HepG2 (cell line): ENCODE measurements around the gene CPVL. TPM values are rescaled to one million over a fixed set of nuclear protein-coding genes. Genes with fewer than 3 reads are reported as not detected.

Source experiments
- ATAC-seq: fragments of 200-7000 bp; cut with Tn5 transposase; 3 replicates; pipeline ENCODE4 v1.9.1; 2020; ENCODE audit warnings: mild to moderate bottlenecking, moderate library complexity
- BruUV-seq: library from RNA; stranded (reverse); fragments of 400-500 nt; replicated peaks from 2 replicates; lab custom pipeline; 2021; lab: Mats Ljungman, UMichigan
- CTCF ChIA-PET: fragments of 300-600 bp; formaldehyde crosslinking; extraction: SDS; loops from one replicate; lab custom pipeline; 2021; ENCODE audit warnings: low total read pairs, inconsistent platforms, low intra/inter-chr PET ratio; lab: Yijun Ruan, JAX
- POLR2A ChIA-PET: fragments of 350-600 bp; sonication (Branson Sonifier 250); formaldehyde crosslinking; loops from one replicate; lab custom pipeline; 2020; ENCODE audit warnings: antibody characterized with exemption, inconsistent platforms; lab: Yijun Ruan, JAX
- DNase-seq: peaks from one replicate; pipeline ENCODE4 v3.0.0-alpha.2; 2015; ENCODE audit warnings: low spot score
- FAIRE-seq: peaks from 3 replicates; lab custom pipeline; 2011; peaks lifted over from hg19 to GRCh38; lab: Jason Lieb, UNC
- H2AFZ ChIP-seq: one replicate; pipeline ENCODE4 v1.6.1; 2011; ENCODE audit warnings: low read length, inconsistent platforms
- H3K27ac ChIP-seq: fragments of 300-600 bp; 3 replicates; pipeline ENCODE4 v1.8.0; 2011; ENCODE audit warnings: mixed run types, mild to moderate bottlenecking, mixed read lengths, low read length, inconsistent platforms; ENCODE audit not compliant: insufficient read depth; ENCODE audit errors: extremely low read length
- H3K27me3 ChIP-seq, 2 experiments: fragments of 200-600 bp in 1 of 2; 2 replicates in 1 of 2; 3 replicates in 1 of 2; pipeline versions ENCODE4 v1.6.0 to v1.8.0; 2011; ENCODE audit warnings: low read length in 2 of 2, mild to moderate bottlenecking in 2 of 2, moderate library complexity in 2 of 2, inconsistent platforms in 1 of 2; ENCODE audit not compliant: insufficient read depth in 2 of 2, control insufficient read depth in 1 of 2
- H3K36me3 ChIP-seq, 2 experiments: fragments of 200-600 bp in 1 of 2; replicated peaks in 1 of 2; 2 replicates in 1 of 2; 3 replicates in 1 of 2; pipeline versions ENCODE4 v1.5.1 to v1.8.0; 2011; ENCODE audit warnings: low read length in 2 of 2, inconsistent platforms in 1 of 2; ENCODE audit not compliant: insufficient read depth in 2 of 2, control insufficient read depth in 1 of 2
- H3K4me1 ChIP-seq: 2 replicates; pipeline ENCODE4 v1.5.1; 2012; ENCODE audit warnings: low read length, inconsistent platforms; ENCODE audit not compliant: insufficient read depth
- H3K4me2 ChIP-seq: 2 replicates; pipeline ENCODE4 v1.6.0; 2011; ENCODE audit warnings: low read depth, low read length, inconsistent platforms
- H3K4me3 ChIP-seq, 3 experiments: fragments of 200-600 bp in 1 of 3; sonication (generic), shearing (Covaris generic) in 1 of 3; replicated peaks in 1 of 3; 2 replicates each; pipeline ENCODE4 v1.5.1; 2011 to 2016; ENCODE audit warnings: low read length in 3 of 3, inconsistent platforms in 2 of 3, low read depth in 2 of 3, mild to moderate bottlenecking in 2 of 3, control low read depth in 1 of 3, mixed read lengths in 1 of 3; ENCODE audit not compliant: insufficient read depth in 1 of 3
- H3K79me2 ChIP-seq: one replicate; pipeline ENCODE4 v1.6.1; 2011; ENCODE audit warnings: low read length, inconsistent platforms; ENCODE audit not compliant: insufficient read depth
- H3K9ac ChIP-seq: 2 replicates; pipeline ENCODE4 v1.6.0; 2011; ENCODE audit warnings: mild to moderate bottlenecking, low read depth, low read length, inconsistent platforms; ENCODE audit not compliant: insufficient read depth
- H3K9me3 ChIP-seq: 2 replicates; pipeline ENCODE4 v1.5.1; 2012; ENCODE audit warnings: mild to moderate bottlenecking, low read length
- H4K20me1 ChIP-seq: 2 replicates; pipeline ENCODE4 v1.6.0; 2011; ENCODE audit warnings: inconsistent platforms, mild to moderate bottlenecking, low read length, moderate library complexity; ENCODE audit not compliant: insufficient read depth
- CREB1 ChIP-seq, 2 experiments: fragments of 450-650 bp in 1 of 2; IDR thresholded peaks; 2 replicates each; pipeline ENCODE4 v1.6.1; 2016 to 2017; ENCODE audit warnings: control low read depth in 1 of 2, mild to moderate bottlenecking in 1 of 2, missing compliant biosample characterization in 1 of 2, missing genetic modification characterization in 1 of 2
- MAFF ChIP-seq: IDR thresholded peaks from 2 replicates; pipeline ENCODE4 v1.6.1; 2011; ENCODE audit warnings: low read depth, low read length, improper control_type of control experiment
- MAFK ChIP-seq, 2 experiments: IDR thresholded peaks in 1 of 2; conservative IDR thresholded peaks in 1 of 2; 2 replicates each; pipeline ENCODE4 v1.6.1; 2011; ENCODE audit warnings: improper control_type of control experiment in 2 of 2, low read length in 2 of 2
- MTERF4 ChIP-seq: sonication (generic); formaldehyde crosslinking; IDR thresholded peaks from 2 replicates; pipeline ENCODE4 v1.8.0; 2023; ENCODE audit warnings: mild to moderate bottlenecking, missing genetic modification reagents
- REPIN1 ChIP-seq: sonication (generic); formaldehyde crosslinking; IDR thresholded peaks from 2 replicates; pipeline ENCODE4 v1.8.0; 2022; ENCODE audit warnings: missing genetic modification reagents, low read depth, mild to moderate bottlenecking, borderline replicate concordance
- ZFP82 ChIP-seq: sonication (generic); formaldehyde crosslinking; IDR thresholded peaks from 2 replicates; pipeline ENCODE4 v1.5.1; 2020; ENCODE audit warnings: mild to moderate bottlenecking, missing genetic modification reagents, borderline replicate concordance
- ZNF263 ChIP-seq: sonication (generic); formaldehyde crosslinking; IDR thresholded peaks from 2 replicates; pipeline ENCODE4 v1.4.0; 2020; ENCODE audit warnings: missing genetic modification reagents
- ZNF446 ChIP-seq: sonication (generic); formaldehyde crosslinking; IDR thresholded peaks from 2 replicates; pipeline ENCODE4 v1.5.0; 2020; ENCODE audit warnings: mild to moderate bottlenecking, missing genetic modification reagents
- ZNF546 ChIP-seq: sonication (generic); formaldehyde crosslinking; conservative IDR thresholded peaks from 2 replicates; pipeline ENCODE4 v1.8.1; 2023; ENCODE audit warnings: mild to moderate bottlenecking, missing genetic modification reagents
- ZNF737 ChIP-seq: sonication (generic); formaldehyde crosslinking; IDR thresholded peaks from 2 replicates; pipeline ENCODE4 v1.5.0; 2020; ENCODE audit warnings: missing genetic modification reagents, mild to moderate bottlenecking, borderline replicate concordance
- ZSCAN25 ChIP-seq: sonication (generic); formaldehyde crosslinking; IDR thresholded peaks from 2 replicates; pipeline ENCODE4 v1.8.0; 2022; ENCODE audit warnings: mild to moderate bottlenecking, missing genetic modification reagents
- WGBS: methylation state at CpG from one replicate; pipeline ENCODE4 v1.1.6; 2017; ENCODE audit warnings: low lambda C conversion rate; 5-methylcytosine and 5-hydroxymethylcytosine counted together
- in situ Hi-C: cut with HindIII; loops from 2 replicates; pipeline ENCODE4 v1.10.0; 2017; ENCODE audit warnings: low pct_unique_long_range_greater_than_20kb; ENCODE audit not compliant: extremely low pct_ligation_motif_present
- intact Hi-C: fragments of 100-400 bp; cut with micrococcal nuclease; formaldehyde crosslinking; loops from one replicate; pipeline ENCODE4 v1.10.0; 2022; ENCODE audit not compliant: unreplicated experiment
- polyA plus RNA-seq, 8 experiments: library from polyadenylated mRNA; depleted of rRNA in 3 of 8; stranded (reverse) in 7 of 8; unstranded in 1 of 8; fragments of >200 nt; fragmentation: Illumina TruSeq in 4 of 8; extraction: Trizol in 4 of 8; gene quantifications; 2 replicates each; pipeline versions ENCODE4 v1.2.1 to v1.2.3, GENCODE V29; 2011 to 2016; ENCODE audit warnings: low read depth in 4 of 8, missing spikeins in 1 of 8, mixed read lengths in 1 of 8; ENCODE audit not compliant: insufficient read depth in 1 of 8
- total RNA-seq, 5 experiments: library from RNA; depleted of rRNA; stranded (reverse); fragments of >200 nt; fragmentation: Illumina TruSeq; extraction: Trizol; gene quantifications; 2 replicates each; pipeline ENCODE4 v1.2.3, GENCODE V29; 2016; ENCODE audit warnings: low read depth in 1 of 5

Gene CPVL
- total and polyA plus RNA-seq, 2 of the 13 experiments (the other 11 are each of a cell fraction or from before 2014, with no cell fraction given) = 59.2 to 294 TPM

- Histone ChIP-seq H3K79me2 (no peaks in the 10 kb centered on the region), H3K36me3 (peaks cover 5 to 10% of the 10 kb centered on the region in 2 experiments; a peak in 2 of 5 replicates), H4K20me1 (no peaks in the 10 kb centered on the region), H3K4me1 (no peaks in the 10 kb centered on the region), H3K27me3 (no peaks in the 10 kb centered on the region), H3K9ac (no peak overlapping the region), H3K9me3 (no peaks in the 10 kb centered on the region), H2AFZ (no peak overlapping the region), H3K4me2 (no peak overlapping the region), H3K27ac (no peak overlapping the region), H3K4me3 (no peak overlapping the region)
- ATAC-seq (no peak), DNase-seq (no peak), FAIRE-seq (no peak)
- WGBS = 92% methylated on average over 2 of the region's 2 CpGs
- TF ChIP-seq ZSCAN25 (CRISPR knock-in tag) = no peak
- TF ChIP-seq ZNF263 (CRISPR knock-in tag) = no peak
- TF ChIP-seq MTERF4 (CRISPR knock-in tag) = no peak
- POLR2A ChIA-PET = no interaction called here
- intact Hi-C loops = no loop called here
- CTCF ChIA-PET = no interaction called here
- BruUV-seq = no TSS peak
- in situ Hi-C loops = no loop called here
Observed at GRCh38 chr7:29066641-29067040, 79.7 kb downstream of the CPVL start.

DNA sequence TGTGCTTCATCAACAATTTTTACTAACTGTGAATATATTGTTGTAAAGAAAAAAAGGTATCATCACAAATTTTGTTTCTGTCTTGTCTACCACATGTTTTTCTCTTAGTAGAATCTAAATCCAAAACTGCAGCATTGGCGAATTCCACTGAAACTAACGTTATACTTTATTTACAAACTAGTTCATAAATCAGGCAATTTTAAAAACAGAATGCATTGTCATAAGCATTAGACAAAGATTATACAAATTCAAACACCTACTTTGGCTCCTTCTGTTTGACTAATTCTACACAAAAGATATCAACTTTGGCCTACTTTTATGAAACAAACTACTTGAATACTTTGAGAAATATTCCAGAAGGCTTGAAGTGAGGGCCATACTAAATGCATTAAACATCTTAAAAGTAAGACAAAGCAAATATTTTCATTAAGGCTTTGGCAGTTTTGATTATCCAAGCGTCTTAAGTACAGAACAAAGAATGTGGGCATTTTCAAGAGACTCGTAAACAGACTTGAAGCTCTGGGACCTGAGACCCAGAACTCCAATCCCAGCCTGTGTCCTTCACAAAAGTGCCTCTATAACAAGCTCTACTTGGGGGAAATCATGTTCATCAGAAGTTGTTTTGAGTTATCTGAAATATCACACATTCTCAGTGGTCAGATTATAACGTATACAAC lies 81.0 kb downstream of the CPVL start:
- peaks cover 5 to 10% of the 10 kb centered on the region in 2 experiments; a peak in 1 of 5 replicates for H3K36me3 ChIP-seq
- POLR2A ChIA-PET = no interaction called here
- in situ Hi-C loops = no loop called here
- no peak overlapping the region for H3K27ac ChIP-seq
- no peaks in the 10 kb centered on the region for H3K27me3 ChIP-seq
- H2AFZ ChIP-seq = no peak overlapping the region
- ATAC-seq (no peak), FAIRE-seq (no peak), DNase-seq (no peak)
- H3K9ac ChIP-seq = no peak overlapping the region
- TF ChIP-seq ZNF737 (CRISPR knock-in tag) = no peak
- TF ChIP-seq ZNF546 (CRISPR knock-in tag) = no peak
- TF ChIP-seq REPIN1 = no peak
- 0 out of 2 replicates have a peak, but pooled peaks have one; percentile 8 for TF ChIP-seq MAFF
- no peak for TF ChIP-seq ZFP82 (CRISPR knock-in tag)
- no peak for TF ChIP-seq CREB1 (IDR thresholded peaks at IDR 0.05)
- no peak for TF ChIP-seq CREB1 (CRISPR knock-in tag; IDR thresholded peaks at IDR 0.05)
- TF ChIP-seq MAFK (conservative IDR thresholded peaks at IDR 0.05 in 1 of 2, IDR thresholded peaks at IDR 0.05 in 1 of 2; ENCODE audit: low read length in 2 of 2) = peak; percentile 23 to 31; a peak in 2 of 4 replicates
- no peak for TF ChIP-seq ZNF446 (CRISPR knock-in tag)
- no peaks in the 10 kb centered on the region for H3K9me3 ChIP-seq
- no peaks in the 10 kb centered on the region for H4K20me1 ChIP-seq
- H3K4me2 ChIP-seq = no peak overlapping the region
- intact Hi-C loops = no loop called here
- CTCF ChIA-PET = no interaction called here
- H3K4me3 ChIP-seq = no peak overlapping the region
- BruUV-seq = no TSS peak
- H3K79me2 ChIP-seq = no peaks in the 10 kb centered on the region
- 74% methylated on average over 5 of the region's 5 CpGs for WGBS
- H3K4me1 ChIP-seq = no peaks in the 10 kb centered on the region
